ENCODE data around the gene HEYL.

Gene HEYL

GRCh38 chr1:39632323-39632681 is 7.1 kb downstream of the HEYL start:
- peaks cover 54% of the 10 kb centered on the region for H3K36me3 ChIP-seq
- no peak overlapping the region for H3K4me3 ChIP-seq
- no peak for TF ChIP-seq Cebpa-rat (IDR thresholded peaks at IDR 0.05)
- no peaks in the 10 kb centered on the region for H4K20me1 ChIP-seq
- H3K9me3 ChIP-seq: no peaks in the 10 kb centered on the region
- H3K27me3 ChIP-seq: no peaks in the 10 kb centered on the region
- H3K4me2 ChIP-seq: peak overlapping the region; percentile 42
- H3K9ac ChIP-seq: no peak overlapping the region
- peak overlapping the region; percentile 64 for H3K27ac ChIP-seq
- H3K4me1 ChIP-seq: peaks cover 75% of the 10 kb centered on the region

- Histone ChIP-seq H3K27me3 (no peaks in the 10 kb centered on the region), H3K9me3 (no peaks in the 10 kb centered on the region), H3K4me2 (peak overlapping the region; percentile 46), H3K36me3 (peaks cover 61% of the 10 kb centered on the region), H4K20me1 (no peaks in the 10 kb centered on the region), H3K4me3 (no peak overlapping the region), H3K9ac (no peak overlapping the region), H3K27ac (peak overlapping the region; percentile 64), H3K4me1 (peaks cover 72% of the 10 kb centered on the region)
- TF ChIP-seq Cebpa-rat (IDR thresholded peaks at IDR 0.05): no peak
Observed at GRCh38 chr1:39631361-39632322, 7.8 kb downstream of the HEYL start.

GRCh38 chr1:39628807-39629350 is 10.6 kb downstream of the HEYL start:
- H3K36me3 ChIP-seq: peaks cover 63% of the 10 kb centered on the region
- H4K20me1 ChIP-seq: no peaks in the 10 kb centered on the region
- H3K9ac ChIP-seq: no peak overlapping the region
- no peak overlapping the region for H3K4me3 ChIP-seq
- TF ChIP-seq Cebpa-rat (IDR thresholded peaks at IDR 0.05): no peak
- no peak overlapping the region for H3K4me2 ChIP-seq
- H3K27ac ChIP-seq: no peak overlapping the region
- H3K27me3 ChIP-seq: no peaks in the 10 kb centered on the region
- peaks cover 72% of the 10 kb centered on the region for H3K4me1 ChIP-seq
- no peaks in the 10 kb centered on the region for H3K9me3 ChIP-seq

- Histone ChIP-seq H3K4me1 (peaks cover 58% of the 10 kb centered on the region), H3K9ac (peak overlapping the region; percentile 68; the same call in 1 of the 2 replicates)
- no peak for TF ChIP-seq Cebpa-rat (IDR thresholded peaks at IDR 0.05)
Observed at GRCh38 chr1:39626646-39627045, 12.8 kb downstream of the HEYL start.

GRCh38 chr1:39625462-39626273 is 13.8 kb downstream of the HEYL start:
- Histone ChIP-seq H4K20me1 (no peaks in the 10 kb centered on the region), H3K4me3 (no peak overlapping the region), H3K27ac (peak overlapping the region; percentile 83), H3K9me3 (no peaks in the 10 kb centered on the region), H3K27me3 (no peaks in the 10 kb centered on the region), H3K4me1 (peaks cover 48% of the 10 kb centered on the region), H3K9ac (peak overlapping the region; percentile 68), H3K4me2 (peak overlapping the region; percentile 92), H3K36me3 (peaks cover 43% of the 10 kb centered on the region)
- peak; percentile 97 for TF ChIP-seq Cebpa-rat (IDR thresholded peaks at IDR 0.05)

More at GRCh38 chr1:39626646-39627045, 12.8 kb downstream of the HEYL start:
- Histone ChIP-seq H4K20me1 (no peaks in the 10 kb centered on the region), H3K4me2 (peak overlapping the region; percentile 92), H3K27ac (peak overlapping the region; percentile 83), H3K9me3 (no peaks in the 10 kb centered on the region), H3K36me3 (peaks cover 52% of the 10 kb centered on the region), H3K27me3 (no peaks in the 10 kb centered on the region), H3K4me3 (no peak overlapping the region)

GRCh38 chr1:39625009-39625408 is 14.4 kb downstream of the HEYL start:
- Histone ChIP-seq H3K36me3 (peaks cover 36% of the 10 kb centered on the region), H3K4me1 (peaks cover 41% of the 10 kb centered on the region), H3K27me3 (no peaks in the 10 kb centered on the region), H3K9ac (peak overlapping the region; percentile 68), H4K20me1 (no peaks in the 10 kb centered on the region), H3K4me2 (peak overlapping the region; percentile 92), H3K4me3 (peak overlapping the region; percentile 26), H3K27ac (peak overlapping the region; percentile 83), H3K9me3 (no peaks in the 10 kb centered on the region)
- TF ChIP-seq Cebpa-rat (IDR thresholded peaks at IDR 0.05): no peak

- H3K4me3 ChIP-seq: no peak overlapping the region
- H4K20me1 ChIP-seq: no peaks in the 10 kb centered on the region
- no peaks in the 10 kb centered on the region for H3K9me3 ChIP-seq
- no peak overlapping the region for H3K9ac ChIP-seq
- no peak overlapping the region for H3K27ac ChIP-seq
- peaks cover 38% of the 10 kb centered on the region for H3K4me1 ChIP-seq
- no peaks in the 10 kb centered on the region for H3K27me3 ChIP-seq
- H3K4me2 ChIP-seq: no peak overlapping the region
- peaks cover 16% of the 10 kb centered on the region; the same call in 1 of the 2 replicates for H3K36me3 ChIP-seq
- no peak for TF ChIP-seq Cebpa-rat (IDR thresholded peaks at IDR 0.05)
Observed at GRCh38 chr1:39623053-39623452, 16.4 kb downstream of the HEYL start.

- no peaks in the 10 kb centered on the region for H3K9me3 ChIP-seq
- peaks cover 10% of the 10 kb centered on the region; the same call in 1 of the 2 replicates for H3K36me3 ChIP-seq
- H3K27me3 ChIP-seq: no peaks in the 10 kb centered on the region
- no peak overlapping the region for H3K4me3 ChIP-seq
- peaks cover 38% of the 10 kb centered on the region for H3K4me1 ChIP-seq
- TF ChIP-seq Cebpa-rat (IDR thresholded peaks at IDR 0.05): no peak
- no peak overlapping the region for H3K27ac ChIP-seq
- no peaks in the 10 kb centered on the region for H4K20me1 ChIP-seq
- no peak overlapping the region for H3K4me2 ChIP-seq
- no peak overlapping the region for H3K9ac ChIP-seq
Observed at GRCh38 chr1:39622427-39622826, 17.0 kb downstream of the HEYL start.

GRCh38 chr1:39620659-39621165 is 18.7 kb downstream of the HEYL start:
- H3K4me2 ChIP-seq: no peak overlapping the region
- no peaks in the 10 kb centered on the region; the same call in 1 of the 2 replicates for H3K36me3 ChIP-seq
- no peak for TF ChIP-seq Cebpa-rat (IDR thresholded peaks at IDR 0.05)
- no peak overlapping the region for H3K27ac ChIP-seq
- no peak overlapping the region for H3K9ac ChIP-seq
- no peak overlapping the region for H3K4me3 ChIP-seq
- H3K4me1 ChIP-seq: peaks cover 25% of the 10 kb centered on the region
- peaks cover 3% of the 10 kb centered on the region; the same call in 1 of the 2 replicates for H3K9me3 ChIP-seq
- no peaks in the 10 kb centered on the region for H3K27me3 ChIP-seq
- no peaks in the 10 kb centered on the region for H4K20me1 ChIP-seq

Measured in BLaER1 (cell line).